Kidney epithelial cell (primary cell): ENCODE data around the gene SYNRG. TPM values are rescaled to one million over a fixed set of nuclear protein-coding genes. Genes with fewer than 3 reads are reported as not detected.

Experiments used
- DNase-seq: peaks from one replicate; pipeline ENCODE4 v3.0.0-alpha.2; 2010; ENCODE audit warnings: low read depth
- H3K27me3 ChIP-seq: 2 replicates; pipeline ENCODE4 v1.6.0; 2011; ENCODE audit warnings: low read length; ENCODE audit not compliant: control insufficient read depth, insufficient read depth
- H3K36me3 ChIP-seq: 2 replicates; pipeline ENCODE4 v1.5.1; 2011; ENCODE audit warnings: low read length; ENCODE audit not compliant: control insufficient read depth, insufficient read depth
- H3K4me3 ChIP-seq: 2 replicates; pipeline ENCODE4 v1.5.1; 2011; ENCODE audit warnings: low read depth, mild to moderate bottlenecking, control low read depth, low read length
- total RNA-seq: library from RNA; depleted of rRNA; stranded (reverse); fragments of >200 nt; gene quantifications from 2 replicates; pipeline ENCODE4 v1.2.3, GENCODE V29; 2015
- TF ChIP-seq, protein P1 (sequence below): IDR thresholded peaks from 2 replicates; pipeline ENCODE4 v1.5.1; 2011; ENCODE audit warnings: mild to moderate bottlenecking, moderate library complexity, low read length, control low read depth, inconsistent platforms; ENCODE audit not compliant: insufficient read depth, poor library complexity, severe bottlenecking

SYNRG gene
- total RNA-seq, 1 donor from 2014 or later = 21.1 TPM

- Histone ChIP-seq H3K4me3 (no peak overlapping the region), H3K27me3 (no peaks in the 10 kb centered on the region), H3K36me3 (peaks cover 2% of the 10 kb centered on the region)
- TF ChIP-seq, protein P1, sequence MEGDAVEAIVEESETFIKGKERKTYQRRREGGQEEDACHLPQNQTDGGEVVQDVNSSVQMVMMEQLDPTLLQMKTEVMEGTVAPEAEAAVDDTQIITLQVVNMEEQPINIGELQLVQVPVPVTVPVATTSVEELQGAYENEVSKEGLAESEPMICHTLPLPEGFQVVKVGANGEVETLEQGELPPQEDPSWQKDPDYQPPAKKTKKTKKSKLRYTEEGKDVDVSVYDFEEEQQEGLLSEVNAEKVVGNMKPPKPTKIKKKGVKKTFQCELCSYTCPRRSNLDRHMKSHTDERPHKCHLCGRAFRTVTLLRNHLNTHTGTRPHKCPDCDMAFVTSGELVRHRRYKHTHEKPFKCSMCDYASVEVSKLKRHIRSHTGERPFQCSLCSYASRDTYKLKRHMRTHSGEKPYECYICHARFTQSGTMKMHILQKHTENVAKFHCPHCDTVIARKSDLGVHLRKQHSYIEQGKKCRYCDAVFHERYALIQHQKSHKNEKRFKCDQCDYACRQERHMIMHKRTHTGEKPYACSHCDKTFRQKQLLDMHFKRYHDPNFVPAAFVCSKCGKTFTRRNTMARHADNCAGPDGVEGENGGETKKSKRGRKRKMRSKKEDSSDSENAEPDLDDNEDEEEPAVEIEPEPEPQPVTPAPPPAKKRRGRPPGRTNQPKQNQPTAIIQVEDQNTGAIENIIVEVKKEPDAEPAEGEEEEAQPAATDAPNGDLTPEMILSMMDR = no peak
- DNase-seq = no peak
Measured at GRCh38 chr17:37530420-37530819, 78.8 kb downstream of the SYNRG start.

- H3K27me3 ChIP-seq = no peaks in the 10 kb centered on the region
- DNase-seq = peak; percentile 21
- no peak overlapping the region for H3K4me3 ChIP-seq
- H3K36me3 ChIP-seq = peaks cover 4% of the 10 kb centered on the region
- TF ChIP-seq, protein P1 = peak; percentile 72
Measured at GRCh38 chr17:37527249-37527851, 81.9 kb downstream of the SYNRG start.

- TF ChIP-seq, protein P1 = no peak
- Histone ChIP-seq H3K27me3 (no peaks in the 10 kb centered on the region), H3K36me3 (peaks cover 3% of the 10 kb centered on the region), H3K4me3 (no peak overlapping the region)
- DNase-seq = no peak
Measured at GRCh38 chr17:37523715-37524219, 85.5 kb downstream of the SYNRG start.

DNA sequence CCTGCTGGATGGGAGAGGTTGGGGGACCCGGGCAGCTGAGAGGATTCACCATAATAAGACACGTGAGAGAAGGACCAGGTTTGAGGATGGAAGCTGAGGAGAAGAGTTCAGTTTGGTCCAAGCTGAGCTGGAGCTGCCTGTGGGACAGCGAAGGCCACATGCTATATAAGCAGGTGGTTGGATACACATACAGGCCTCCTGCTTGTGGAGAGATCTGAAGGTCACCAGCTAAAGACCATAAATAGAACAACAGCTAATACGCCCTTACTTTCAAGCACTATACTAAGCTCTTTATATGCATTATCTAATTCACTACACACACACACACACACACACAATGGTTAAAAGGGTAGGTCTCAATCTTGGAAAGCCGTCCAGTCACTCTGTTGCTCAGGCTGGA, 87.4 kb downstream of the SYNRG start:
- Histone ChIP-seq H3K27me3 (no peaks in the 10 kb centered on the region), H3K36me3 (peaks cover 3% of the 10 kb centered on the region), H3K4me3 (no peak overlapping the region)
- TF ChIP-seq, protein P1 = no peak
- DNase-seq = no peak

DNA sequence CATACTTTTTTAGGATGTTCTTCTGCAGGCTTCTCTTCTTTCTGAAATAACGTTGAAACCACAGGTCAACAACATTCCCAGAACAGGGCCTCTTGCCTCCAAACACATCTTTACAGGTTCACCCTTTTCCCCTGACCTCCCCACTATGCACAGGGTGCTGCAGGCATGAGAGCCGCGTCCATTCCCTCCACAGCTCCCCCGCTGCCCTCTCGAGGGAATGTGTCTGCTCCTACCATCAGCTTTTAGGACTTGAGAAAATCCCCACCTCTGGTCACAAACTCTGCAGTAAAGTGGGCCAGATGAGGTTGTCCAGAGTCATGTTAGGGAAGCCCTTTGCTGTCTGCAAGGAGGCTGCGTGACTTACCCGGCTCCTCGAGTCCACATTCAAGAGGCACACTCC, 89.0 kb downstream of the SYNRG start:
- H3K27me3 ChIP-seq = no peaks in the 10 kb centered on the region
- H3K4me3 ChIP-seq = no peak overlapping the region
- no peak for DNase-seq
- TF ChIP-seq, protein P1 = no peak
- H3K36me3 ChIP-seq = peaks cover 3% of the 10 kb centered on the region
